ENCODE measurements around the gene SYNDIG1L.

The SYNDIG1L gene

DNA sequence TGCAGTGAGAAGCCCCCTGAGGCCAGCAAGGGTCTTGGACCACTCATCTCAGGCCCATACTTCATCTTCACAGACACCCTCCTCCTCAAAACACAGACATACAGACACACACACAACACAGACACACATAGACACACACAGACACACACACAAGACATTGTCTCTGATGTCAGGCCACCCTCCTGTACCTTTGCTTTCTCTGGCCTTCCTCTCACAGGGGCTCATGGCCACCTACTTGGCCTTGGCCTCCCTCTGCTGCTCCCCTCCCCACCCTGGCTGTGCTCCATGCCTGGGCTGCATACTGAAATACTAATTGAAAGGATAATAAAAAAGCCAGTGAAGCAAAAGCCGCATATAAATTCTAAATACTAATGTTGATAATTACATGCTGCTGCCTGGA is 1.6 kb upstream of the SYNDIG1L start:
- no peak for DNase-seq

DNA sequence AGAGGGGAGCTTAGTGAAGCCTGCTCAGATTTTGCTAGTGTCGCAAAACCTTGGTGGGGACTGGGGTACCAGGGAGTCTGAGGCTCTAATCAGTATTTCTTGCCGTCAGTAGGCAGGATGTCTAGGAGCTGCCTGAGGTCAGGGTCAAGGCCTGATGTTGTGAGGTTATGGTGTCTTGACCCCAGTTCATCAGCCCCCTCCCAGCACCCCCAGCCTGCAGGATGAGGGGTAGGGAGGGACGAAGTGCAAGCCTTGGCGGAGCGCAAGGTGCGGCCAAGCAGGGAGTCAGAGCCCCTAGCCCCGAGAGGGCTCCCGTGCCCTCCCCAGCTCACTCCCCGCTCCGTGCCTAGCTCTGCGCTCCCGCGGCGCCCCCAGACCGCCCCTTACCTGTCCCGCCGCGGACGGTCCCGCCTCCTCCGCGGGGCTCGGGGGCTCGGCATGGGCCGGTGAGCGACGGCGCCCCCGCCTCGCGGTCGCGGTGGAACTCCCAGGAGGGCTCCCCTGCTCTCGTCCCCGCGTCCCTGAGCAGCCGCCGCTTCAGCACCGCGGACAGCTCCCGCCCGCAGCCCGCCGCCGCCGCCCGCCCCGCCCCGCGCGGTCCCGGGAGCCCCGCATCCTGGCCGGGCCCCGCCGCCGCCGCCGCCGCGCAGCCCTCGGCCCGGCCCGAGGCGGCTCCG is 347 bp downstream of the SYNDIG1L start:
- DNase-seq = peak; percentile 35

DNA sequence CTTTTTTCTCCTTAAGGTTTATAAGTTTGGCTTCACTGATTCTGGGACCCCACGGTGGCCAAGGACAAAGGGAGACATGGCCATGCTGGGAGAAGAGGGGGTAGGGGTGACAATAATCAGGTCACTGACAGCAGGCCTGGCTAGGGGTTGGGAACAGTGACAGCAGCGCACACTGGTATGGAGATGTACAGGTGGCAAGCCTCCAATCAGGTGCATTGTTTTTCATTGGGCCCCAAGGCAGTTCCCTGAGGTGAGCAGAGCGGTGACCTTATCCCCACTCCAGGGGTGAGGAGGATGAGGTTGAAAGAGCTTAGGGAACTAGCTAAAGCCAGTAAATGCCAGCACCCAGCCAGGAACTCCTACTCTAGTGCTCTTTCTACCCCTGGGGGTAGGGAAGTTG is 1.4 kb downstream of the SYNDIG1L start:
- no peak for DNase-seq

DNA sequence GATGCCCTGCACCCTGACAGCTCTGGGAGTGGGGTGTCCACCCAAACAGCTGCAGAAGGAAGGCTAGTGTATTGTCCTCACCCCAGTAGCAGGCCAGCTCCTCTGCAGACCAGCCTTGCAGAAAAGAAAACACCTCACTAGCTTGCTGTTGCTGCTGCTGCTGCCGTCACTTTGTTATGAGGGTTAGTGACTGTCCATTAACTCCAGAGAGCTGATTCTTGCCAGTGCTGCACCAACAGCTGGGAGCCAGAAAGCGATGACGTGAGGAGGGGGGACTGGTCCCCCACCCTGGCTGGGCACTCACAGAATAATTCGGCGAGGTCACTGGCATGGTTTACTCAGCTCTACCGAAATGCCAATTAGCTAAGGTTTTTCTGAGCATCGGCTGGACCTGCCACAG is 2.8 kb downstream of the SYNDIG1L start:
- DNase-seq = no peak

DNA sequence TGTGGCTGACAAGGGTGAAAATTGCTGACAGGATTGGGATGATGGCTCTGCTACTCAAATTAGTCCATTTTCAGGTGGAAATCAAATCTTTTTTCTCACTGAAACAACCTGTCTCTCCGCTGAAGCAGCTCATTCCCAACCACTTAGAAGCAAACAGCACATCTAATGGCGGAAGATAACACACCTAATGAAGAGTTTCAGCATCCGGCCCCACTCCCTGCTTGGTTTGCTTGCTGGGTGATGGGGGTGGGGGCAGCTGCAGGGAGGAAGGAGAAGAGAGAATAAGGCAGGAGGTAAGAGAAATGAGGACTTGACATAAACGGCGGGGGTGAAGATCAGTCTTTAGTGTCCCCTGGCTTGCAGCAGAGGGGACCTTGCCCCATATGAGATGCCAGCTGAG is 4.0 kb downstream of the SYNDIG1L start:
- DNase-seq = no peak

DNA sequence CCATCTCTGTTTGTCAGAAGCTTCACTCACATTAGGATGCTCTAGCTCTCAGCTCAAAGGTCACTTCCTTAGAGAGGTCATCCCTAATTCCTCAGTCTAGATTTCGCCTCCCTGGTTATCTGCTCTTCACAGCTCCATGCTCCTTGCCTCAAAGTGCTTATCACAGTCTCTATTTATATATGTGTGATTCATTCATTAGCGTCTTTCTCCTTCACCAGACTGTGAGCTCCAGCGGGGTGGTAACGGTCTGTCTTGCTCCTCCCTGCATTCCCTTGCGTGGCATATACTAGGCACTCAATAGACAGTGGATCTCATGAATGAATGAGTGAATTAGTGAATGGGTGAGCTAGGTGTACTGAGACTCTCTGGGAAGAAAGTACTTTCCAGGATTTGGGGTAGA is 6.9 kb downstream of the SYNDIG1L start:
- DNase-seq = no peak

DNA sequence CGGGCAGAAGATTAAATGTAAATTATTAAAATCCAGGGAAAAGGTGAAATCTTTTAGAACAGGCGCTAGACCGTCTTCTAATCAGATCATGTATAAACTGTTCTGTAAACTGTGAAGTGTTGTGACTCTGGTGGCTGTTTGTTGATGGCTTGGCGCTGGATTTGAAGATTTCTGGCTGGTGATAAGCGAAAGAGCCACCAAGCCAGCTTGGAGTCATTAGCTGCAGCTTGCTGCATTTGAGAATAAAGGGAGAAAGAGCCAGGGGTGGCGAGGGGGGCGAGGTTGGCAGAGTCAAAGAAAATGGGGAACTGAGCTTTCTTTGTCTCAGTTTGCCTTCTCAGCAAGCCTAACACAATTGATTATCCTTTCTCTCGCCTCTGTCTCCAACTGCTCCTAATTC is 8.0 kb downstream of the SYNDIG1L start:
- no peak for DNase-seq

DNA sequence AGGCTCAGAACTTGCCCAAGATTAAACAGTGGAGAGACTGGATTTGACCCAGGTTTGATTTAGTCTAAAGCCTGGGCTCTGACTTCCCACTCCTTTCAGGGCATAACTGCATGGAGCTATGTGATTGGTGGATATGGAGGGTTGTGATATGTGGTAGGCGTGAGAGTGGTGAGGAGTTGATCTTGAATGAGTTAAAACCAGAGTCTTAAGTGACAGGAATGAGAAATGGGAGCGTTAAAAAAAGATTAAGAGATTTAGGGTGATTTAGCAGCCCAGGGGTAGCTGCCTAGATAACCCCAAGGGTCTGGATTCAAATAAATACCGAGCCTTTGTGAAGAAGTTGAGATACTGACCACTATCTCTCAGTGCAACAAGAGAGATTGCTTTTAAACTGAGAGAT is 8.4 kb downstream of the SYNDIG1L start:
- DNase-seq = no peak

DNA sequence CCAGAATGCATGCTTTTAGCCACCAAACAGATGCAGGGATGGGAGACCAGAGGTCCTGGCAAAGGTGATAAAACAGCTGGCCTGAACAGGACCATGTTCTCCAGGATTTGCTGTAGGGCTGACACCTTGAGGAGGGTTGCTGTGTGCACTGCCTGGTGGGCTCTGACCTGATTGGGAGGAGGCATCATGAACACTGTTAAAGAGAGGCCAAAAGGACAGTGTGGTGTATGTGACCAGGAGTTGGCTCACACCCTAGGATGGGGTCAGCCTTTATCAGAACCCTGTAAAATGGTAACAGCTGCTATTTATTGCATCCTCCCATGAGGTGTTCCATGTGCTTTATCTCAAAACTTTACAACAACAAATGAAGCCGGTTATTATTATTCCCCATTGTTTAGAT is 8.8 kb downstream of the SYNDIG1L start:
- no peak for DNase-seq

DNA sequence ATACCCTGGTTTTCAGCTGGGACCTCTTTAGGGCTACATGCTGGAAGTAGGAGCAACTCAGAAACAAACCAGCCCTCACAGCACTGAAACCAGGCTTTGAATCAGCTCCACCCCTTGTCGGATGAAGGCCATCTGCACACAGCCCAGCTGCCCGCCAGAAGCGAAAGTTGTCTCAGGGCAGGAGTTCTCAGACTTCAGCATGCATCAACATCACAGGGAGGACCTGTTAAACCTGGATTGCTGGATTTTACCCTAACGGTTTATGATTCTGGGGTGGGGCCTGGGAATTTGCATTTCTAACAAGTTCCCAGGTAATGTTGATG is 10.9 kb downstream of the SYNDIG1L start:
- no peak for DNase-seq

DNA sequence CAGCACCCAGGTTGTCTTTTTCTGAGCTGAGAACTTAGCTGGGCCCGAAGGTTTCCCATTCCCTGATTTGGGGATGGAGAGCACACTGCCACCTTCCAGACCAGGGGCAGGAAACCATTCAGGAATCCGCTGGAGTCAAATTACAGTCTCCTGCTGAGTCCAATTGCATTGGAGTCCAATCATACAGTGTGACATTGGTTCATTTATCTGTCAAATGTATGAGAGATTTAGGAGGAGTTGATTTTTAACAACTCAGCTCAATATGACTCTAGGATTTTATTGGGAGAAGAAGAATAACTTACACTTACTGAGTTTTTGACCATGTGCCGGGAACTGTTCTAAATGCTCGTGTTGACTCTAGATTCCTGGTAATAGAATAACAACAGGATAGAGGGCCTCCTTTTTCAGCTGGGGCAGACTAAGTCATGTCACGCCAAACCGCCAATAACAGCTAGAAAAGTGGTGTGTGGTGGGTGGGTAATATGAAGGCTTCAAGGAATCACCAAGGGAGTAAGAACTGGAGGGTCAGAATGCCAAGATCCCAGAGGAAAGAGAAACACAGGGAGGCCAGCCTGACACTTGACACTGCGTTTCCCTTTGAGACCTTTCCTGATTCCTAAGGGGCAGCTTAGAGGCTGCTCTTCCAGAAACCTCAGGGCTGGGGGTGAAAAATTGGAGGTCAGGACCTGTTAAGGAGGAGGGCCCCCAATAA is 11.5 kb downstream of the SYNDIG1L start:
- no peak for DNase-seq

DNA sequence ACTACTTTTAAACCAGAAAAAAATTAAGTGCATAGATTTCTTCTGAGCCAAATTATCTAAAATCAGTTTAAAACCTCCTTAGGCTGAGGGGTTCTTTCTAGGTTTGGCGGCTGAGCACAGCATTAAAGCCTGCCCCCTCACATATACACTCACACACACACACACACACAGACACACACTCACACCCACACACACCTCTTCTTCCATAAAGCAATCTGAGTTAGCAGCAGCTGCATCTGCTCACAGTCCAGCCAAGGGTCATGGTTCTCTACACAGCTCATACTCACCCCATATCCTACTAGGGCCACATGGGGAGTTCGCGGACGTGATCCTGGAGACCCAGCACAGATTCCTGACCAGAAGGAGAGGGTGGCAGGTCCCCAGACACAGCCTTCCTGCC is 12.4 kb downstream of the SYNDIG1L start:
- no peak for DNase-seq

DNA sequence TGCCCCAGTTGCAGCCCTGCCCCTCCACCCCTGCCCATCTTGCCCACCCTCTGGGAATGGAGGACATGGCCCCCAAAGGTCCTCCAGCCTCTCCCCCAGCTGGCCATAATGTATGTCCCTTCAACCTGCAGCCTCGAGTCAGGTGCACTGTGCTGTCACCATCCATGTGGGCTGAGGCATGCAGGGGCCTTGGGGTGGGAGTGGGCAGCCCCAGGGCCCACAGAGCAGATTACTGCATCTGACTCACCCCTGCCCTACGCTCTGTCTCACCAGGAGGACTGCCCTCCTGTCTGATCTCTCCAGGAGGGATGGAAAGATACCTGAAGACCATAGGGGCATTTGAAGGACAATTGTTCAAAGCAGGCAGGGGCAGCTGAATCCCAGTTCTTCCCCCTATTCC is 13.3 kb downstream of the SYNDIG1L start:
- DNase-seq = no peak

DNA sequence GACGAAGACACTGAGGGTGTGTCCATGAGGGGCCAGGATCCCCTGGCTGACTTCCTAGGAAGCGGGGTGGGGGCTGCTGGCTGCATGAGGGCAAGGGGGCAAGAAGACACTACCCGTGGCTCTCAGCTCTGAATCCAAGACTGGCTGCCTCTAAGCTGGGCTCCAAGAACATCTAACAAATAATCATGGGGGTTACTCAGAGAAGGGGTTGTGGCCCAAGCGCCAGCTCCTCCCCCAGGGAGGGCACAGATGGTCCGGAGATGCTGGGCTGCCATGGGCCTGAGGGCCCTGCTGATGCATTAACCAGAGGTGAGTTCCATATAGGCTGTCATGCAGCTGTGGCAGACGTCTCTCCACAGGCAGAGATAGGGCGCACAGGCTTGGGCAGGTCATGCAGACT is 14.3 kb downstream of the SYNDIG1L start:
- no peak for DNase-seq

DNA sequence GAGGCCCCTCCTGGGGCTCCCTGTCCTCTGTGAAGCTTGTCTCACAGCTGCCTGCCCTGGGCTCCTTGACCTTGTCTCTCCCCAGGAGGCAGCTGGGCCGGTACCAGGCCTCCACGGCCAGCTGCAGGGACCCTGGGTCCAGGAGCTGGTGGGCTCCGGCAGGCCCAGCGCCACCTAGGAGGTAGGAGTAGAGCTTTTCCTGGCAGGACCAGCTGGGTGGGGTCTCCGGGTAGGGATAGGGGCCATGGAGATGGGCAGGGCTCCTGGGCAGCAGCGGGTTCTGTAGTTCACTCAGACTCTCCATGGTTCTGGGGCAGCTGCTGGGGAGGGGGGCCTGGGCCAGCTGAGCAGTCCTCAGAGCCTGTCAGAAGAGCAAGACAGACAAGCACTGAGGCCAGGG is 16.6 kb downstream of the SYNDIG1L start:
- DNase-seq = no peak

DNA sequence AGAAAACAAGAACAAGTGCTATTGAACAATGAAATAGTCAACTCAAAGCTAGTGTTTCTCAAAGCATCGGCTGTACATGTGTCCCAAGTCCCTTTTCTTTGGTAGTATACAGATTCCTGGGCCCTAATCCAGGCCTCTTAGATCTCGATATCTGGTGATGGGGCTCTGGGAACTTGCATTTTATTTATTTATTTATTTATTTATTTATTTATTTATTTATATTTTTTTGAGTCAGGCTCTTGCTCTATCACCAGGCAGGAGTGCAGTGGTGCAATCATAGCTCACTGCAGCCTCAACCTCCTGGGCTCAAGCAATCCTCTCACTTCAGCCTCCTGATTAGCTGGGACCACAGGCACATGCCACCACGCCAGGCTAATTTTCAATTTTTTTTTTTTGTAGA is 17.1 kb downstream of the SYNDIG1L start:
- DNase-seq = no peak

DNA sequence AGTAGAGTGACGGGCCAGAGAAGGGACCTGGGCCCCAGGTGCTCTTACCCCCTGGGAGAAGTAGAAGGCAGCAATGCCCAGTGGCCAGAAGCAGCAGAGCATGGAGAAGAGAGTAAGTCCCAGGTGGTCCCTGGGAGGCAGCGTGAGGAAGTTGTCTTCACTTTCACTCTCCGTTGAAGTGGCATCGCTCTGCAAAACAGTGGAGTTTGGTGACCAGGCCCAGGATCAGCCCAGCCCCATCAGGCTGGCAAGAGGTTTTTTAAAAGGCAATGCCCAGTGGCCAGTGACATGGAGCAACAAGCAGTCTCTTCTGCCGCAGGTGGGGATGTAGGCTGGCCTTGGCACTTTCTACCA is 18.2 kb downstream of the SYNDIG1L start:
- no peak for DNase-seq

DNA sequence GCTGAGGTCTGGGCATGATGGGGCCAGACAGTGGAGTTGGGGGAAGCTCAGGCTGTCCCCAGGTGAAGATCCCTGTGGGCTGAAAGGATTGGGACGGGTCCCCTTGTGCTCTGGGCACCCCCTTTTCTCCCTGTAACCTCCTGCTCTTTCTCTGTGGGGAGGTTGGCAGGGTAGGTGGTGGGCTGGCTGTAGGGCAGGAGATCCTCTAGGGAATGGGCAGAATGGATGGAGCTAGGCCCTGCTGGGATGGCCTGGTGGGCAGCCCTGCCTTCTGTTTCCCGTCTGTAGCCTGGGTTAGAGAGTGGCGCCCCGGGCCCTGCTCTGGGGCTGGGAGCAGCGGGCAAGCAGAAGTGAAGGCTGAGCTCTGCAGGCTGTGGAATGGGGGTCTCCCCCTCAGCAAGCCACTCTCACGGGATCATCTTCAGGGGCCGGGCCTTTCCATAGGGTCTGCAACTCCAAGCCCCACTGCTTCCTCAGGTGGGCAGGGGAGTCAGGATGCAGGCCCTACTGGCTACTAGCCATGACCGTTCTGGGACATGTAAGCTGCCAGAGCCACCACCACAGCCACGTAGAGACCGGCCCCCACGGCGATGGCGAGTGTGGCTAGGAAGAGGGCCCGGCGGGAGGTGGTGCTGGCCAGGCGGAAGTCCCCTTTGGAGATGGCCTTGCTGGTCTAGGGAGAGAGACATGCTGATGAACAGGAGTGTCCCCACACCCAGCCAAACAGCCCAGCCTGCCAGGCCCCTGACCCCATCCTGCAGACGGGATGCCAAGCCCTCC is 18.8 kb downstream of the SYNDIG1L start:
- no peak for DNase-seq

DNA sequence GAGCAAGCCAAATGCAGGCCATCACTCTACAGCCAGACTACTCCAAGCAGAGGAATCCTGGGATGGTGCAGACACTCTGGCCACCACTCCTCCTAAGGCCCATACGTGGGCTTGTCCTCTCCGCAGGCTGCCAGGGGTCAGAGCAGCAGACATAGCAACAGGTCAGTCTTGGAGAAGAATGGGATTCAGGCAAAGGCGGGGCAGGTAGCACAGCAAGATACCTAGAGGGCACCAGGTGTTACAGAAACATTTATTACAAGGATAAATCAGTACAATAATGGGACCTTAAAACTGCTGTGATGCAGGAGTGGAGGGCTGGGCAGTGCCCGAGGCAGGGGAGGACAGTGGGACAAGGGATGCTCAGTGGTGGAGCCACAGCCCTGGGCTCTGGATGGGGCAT is 20.3 kb downstream of the SYNDIG1L start:
- no peak for DNase-seq

DNA sequence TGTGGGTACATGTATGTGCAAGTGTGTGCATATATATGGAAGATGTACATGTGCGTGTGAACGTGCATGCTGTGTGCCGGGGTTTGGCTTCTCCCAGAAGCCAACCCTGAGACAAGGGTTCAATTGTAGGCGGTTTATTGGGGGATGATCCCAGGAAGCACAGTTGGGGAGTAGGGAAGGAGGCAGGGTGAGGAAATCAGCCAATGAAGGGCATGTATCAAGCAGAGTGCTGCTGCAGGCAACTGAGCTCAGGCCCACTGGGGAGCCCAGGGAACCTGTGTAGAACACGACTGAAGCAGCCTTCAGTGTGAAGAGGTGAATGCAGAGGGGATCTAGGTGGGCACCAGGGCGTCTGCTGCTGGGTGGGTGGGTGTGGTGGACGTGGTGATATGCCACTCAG is 21.6 kb downstream of the SYNDIG1L start:
- no peak for DNase-seq

DNA sequence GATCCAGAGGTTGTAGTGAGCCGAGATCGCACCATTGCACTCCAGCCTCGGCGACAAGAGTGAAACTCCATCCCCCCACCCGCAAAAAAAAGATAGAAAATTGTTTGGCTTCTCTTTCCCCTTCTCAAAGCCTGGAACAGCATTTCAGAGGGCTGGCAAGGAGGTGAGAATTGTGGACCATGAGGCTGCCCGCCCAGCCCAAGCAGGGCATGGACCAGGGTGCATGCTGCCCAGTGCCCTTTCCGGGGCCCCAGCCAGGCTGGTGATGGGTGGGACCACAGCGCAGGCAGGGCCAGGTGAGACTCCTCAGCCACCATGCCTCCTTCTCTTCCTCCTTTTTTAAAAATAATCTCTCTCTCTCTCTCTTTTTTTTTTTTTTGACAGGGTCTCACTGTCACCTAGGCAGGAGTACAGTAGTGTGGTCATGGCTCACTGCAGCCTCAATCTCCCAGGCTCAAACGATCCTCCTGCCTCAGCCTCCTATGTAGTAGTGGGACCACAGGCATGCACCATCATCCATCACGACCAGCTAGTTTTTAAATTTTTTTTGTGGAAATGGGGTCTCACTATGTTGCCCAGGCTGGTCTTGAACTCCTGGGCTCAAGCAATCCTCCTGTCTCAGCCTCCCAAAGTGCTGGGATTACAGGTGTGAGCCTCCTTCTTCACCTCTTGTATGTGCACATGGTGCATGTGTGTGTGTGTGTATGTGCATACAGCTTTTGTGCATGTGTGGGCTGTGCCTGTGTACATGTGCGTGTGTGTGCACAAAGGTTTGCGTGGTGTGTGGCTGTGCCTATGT is 22.2 kb downstream of the SYNDIG1L start:
- no peak for DNase-seq

DNA sequence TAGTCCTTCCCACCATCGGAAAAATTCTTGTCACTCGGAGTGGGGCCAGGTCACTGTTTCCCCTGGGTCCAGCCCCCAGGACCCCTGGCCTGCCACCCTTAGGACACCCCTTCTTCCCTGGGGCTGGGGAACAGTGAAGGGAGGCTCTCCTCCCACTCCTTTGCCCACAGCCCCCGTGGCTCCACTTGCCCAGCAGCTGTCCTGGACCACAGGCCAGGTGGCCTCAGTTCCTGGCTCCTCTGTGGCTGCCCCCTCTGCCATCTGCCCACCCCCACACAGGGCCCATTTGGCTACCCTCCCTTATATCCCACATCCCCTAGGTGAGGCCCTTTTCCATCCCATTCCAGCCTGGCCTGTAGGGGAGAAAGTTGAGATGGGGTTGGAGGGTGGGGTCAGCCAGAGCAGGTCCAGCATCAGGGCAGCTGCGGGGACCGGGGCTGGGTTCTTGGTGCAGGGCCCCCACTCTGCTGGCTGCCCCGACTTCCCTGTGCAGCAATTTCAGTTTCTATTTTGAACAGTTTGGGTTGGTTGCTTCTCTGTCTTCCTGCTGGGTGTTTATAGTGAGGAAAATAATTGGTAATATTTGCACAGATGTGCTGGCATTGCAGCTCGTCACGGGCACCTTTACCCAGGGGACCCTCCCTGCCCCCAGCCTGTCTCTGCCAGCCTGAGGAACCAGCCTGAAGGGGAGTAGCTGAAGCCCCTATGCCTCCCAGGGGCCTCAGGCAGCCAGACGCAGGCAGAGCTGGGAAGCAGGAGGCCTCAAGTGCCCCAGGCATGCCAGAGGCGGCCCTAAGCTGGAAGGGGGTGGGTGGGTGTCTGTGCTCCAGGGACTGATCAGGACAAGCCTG is 23.4 kb downstream of the SYNDIG1L start:
- DNase-seq = no peak
